H1 (cell line): ENCODE measurements around the gene COMMD1. TPM values are rescaled to one million over a fixed set of nuclear protein-coding genes. Genes with fewer than 3 reads are reported as not detected.

Experiments used
- CTCF ChIA-PET: fragments of 300-600 bp; sonication (Branson Sonifier 250); formaldehyde crosslinking; loops from one replicate; lab custom pipeline; 2021; ENCODE audit not compliant: partially characterized antibody; lab: Charles Lee
- POLR2A ChIA-PET: fragments of 300-600 bp; sonication (Branson Sonifier 250); formaldehyde crosslinking; loops from one replicate; lab custom pipeline; 2021; ENCODE audit warnings: inconsistent platforms; ENCODE audit not compliant: partially characterized antibody; lab: Charles Lee
- DNase-seq, 2 experiments: peaks; one replicate each; pipeline versions ENCODE4 v3.0.0 to v3.0.0-alpha.2; 2010 to 2022; ENCODE audit warnings: low spot score in 2 of 2, low read depth in 1 of 2, mixed read lengths in 1 of 2
- FAIRE-seq: peaks from 2 replicates; lab custom pipeline; 2011; peaks lifted over from hg19 to GRCh38; lab: Jason Lieb, UNC
- H2AFZ ChIP-seq: 2 replicates; pipeline ENCODE4 v1.8.1; 2012; ENCODE audit warnings: low read length, inconsistent platforms
- H2AK5ac ChIP-seq: 2 replicates; pipeline ENCODE4 v1.6.1; 2013; ENCODE audit warnings: low read depth, low read length
- H2BK120ac ChIP-seq: replicated peaks from 2 replicates; pipeline ENCODE3; 2013; ENCODE audit warnings: low read depth, low read length, inconsistent platforms
- H2BK12ac ChIP-seq: 2 replicates; pipeline ENCODE4 v1.6.1; 2013; ENCODE audit warnings: low read depth, low read length
- H2BK15ac ChIP-seq: 2 replicates; pipeline ENCODE4 v1.6.1; 2013; ENCODE audit warnings: low read length
- H2BK20ac ChIP-seq: 2 replicates; pipeline ENCODE4 v1.6.1; 2013; ENCODE audit warnings: low read length
- H2BK5ac ChIP-seq: 2 replicates; pipeline ENCODE4 v1.6.1; 2013; ENCODE audit warnings: low read depth, low read length
- H3K14ac ChIP-seq: 2 replicates; pipeline ENCODE4 v1.6.1; 2013; ENCODE audit warnings: inconsistent platforms; ENCODE audit not compliant: insufficient read length
- H3K18ac ChIP-seq: 2 replicates; pipeline ENCODE4 v1.6.1; 2013; ENCODE audit warnings: low read length; ENCODE audit errors: extremely low read depth
- H3K23ac ChIP-seq: 2 replicates; pipeline ENCODE4 v1.6.1; 2013; ENCODE audit warnings: inconsistent platforms; ENCODE audit not compliant: insufficient read length
- H3K23me2 ChIP-seq: 2 replicates; pipeline ENCODE4 v1.6.1; 2013; ENCODE audit warnings: low read depth, low read length
- H3K27ac ChIP-seq: 2 replicates; pipeline ENCODE4 v1.6.1; 2011; ENCODE audit warnings: low read depth, low read length, inconsistent platforms
- H3K27me3 ChIP-seq, 4 experiments: replicated peaks in 1 of 4; 1 replicate in 1 of 4; 2 replicates in 3 of 4; pipeline versions ENCODE4 v1.6.1 to v1.8.1; 2011 to 2013; ENCODE audit warnings: low read length in 3 of 4, mild to moderate bottlenecking in 3 of 4, inconsistent platforms in 2 of 4, mixed read lengths in 2 of 4, moderate library complexity in 1 of 4; ENCODE audit not compliant: control insufficient read depth in 3 of 4, insufficient read depth in 3 of 4; ENCODE audit errors: extremely low read depth in 1 of 4
- H3K36me3 ChIP-seq, 4 experiments: 2 replicates each; pipeline versions ENCODE4 v1.6.1 to v1.8.1; 2011 to 2013; ENCODE audit warnings: mild to moderate bottlenecking in 4 of 4, low read length in 3 of 4, moderate library complexity in 2 of 4, control low read depth in 1 of 4, inconsistent platforms in 1 of 4; ENCODE audit not compliant: insufficient read depth in 4 of 4, control insufficient read depth in 2 of 4
- H3K4ac ChIP-seq: replicated peaks from 2 replicates; pipeline ENCODE3; 2013; ENCODE audit warnings: low read length, low read depth, mixed read lengths, inconsistent platforms; ENCODE audit not compliant: insufficient read length
- H3K4me1 ChIP-seq, 4 experiments: replicated peaks in 1 of 4; 1 replicate in 1 of 4; 2 replicates in 3 of 4; pipeline versions ENCODE4 v1.6.1 to v1.8.1; 2011 to 2013; ENCODE audit warnings: low read length in 3 of 4, inconsistent platforms in 2 of 4, mixed read lengths in 1 of 4; ENCODE audit not compliant: insufficient read depth in 4 of 4, control insufficient read depth in 3 of 4
- H3K4me2 ChIP-seq, 2 experiments: 2 replicates each; pipeline versions ENCODE4 v1.6.1 to v1.8.1; 2011 to 2013; ENCODE audit warnings: low read depth in 2 of 2, low read length in 2 of 2, control low read depth in 1 of 2, inconsistent platforms in 1 of 2, mild to moderate bottlenecking in 1 of 2; ENCODE audit not compliant: insufficient read depth in 1 of 2
- H3K4me3 ChIP-seq, 4 experiments: fragments of 200-600, 300-600 bp in 1 of 4; sonication (generic), shearing (Covaris generic), sonication (Bioruptor Twin) in 1 of 4; 2 replicates each; pipeline versions ENCODE4 v1.5.1 to v1.8.1; 2011 to 2016; ENCODE audit warnings: low read length in 4 of 4, low read depth in 3 of 4, control low read depth in 2 of 4, inconsistent platforms in 2 of 4, mild to moderate bottlenecking in 2 of 4, mixed read lengths in 1 of 4, moderate library complexity in 1 of 4; ENCODE audit not compliant: insufficient read depth in 2 of 4; ENCODE audit errors: extremely low read depth in 1 of 4
- H3K56ac ChIP-seq: replicated peaks from 2 replicates; pipeline ENCODE3; 2013; ENCODE audit warnings: low read depth, mild to moderate bottlenecking, mixed read lengths, low read length, inconsistent platforms; ENCODE audit not compliant: insufficient read length
- H3K79me1 ChIP-seq: 2 replicates; pipeline ENCODE4 v1.6.1; 2013; ENCODE audit warnings: low read depth, low read length, control low read depth
- H3K79me2 ChIP-seq, 2 experiments: 2 replicates each; pipeline versions ENCODE4 v1.6.1 to v1.8.1; 2012 to 2013; ENCODE audit warnings: low read length in 2 of 2, mild to moderate bottlenecking in 2 of 2, inconsistent platforms in 1 of 2; ENCODE audit not compliant: insufficient read depth in 2 of 2, control insufficient read depth in 1 of 2
- H3K9ac ChIP-seq, 4 experiments: replicated peaks in 1 of 4; 1 replicate in 1 of 4; 2 replicates in 3 of 4; pipeline versions ENCODE4 v1.6.1 to v1.8.1; 2011 to 2013; ENCODE audit warnings: low read depth in 3 of 4, low read length in 3 of 4, control low read depth in 2 of 4, mild to moderate bottlenecking in 2 of 4, moderate library complexity in 2 of 4, inconsistent platforms in 1 of 4; ENCODE audit errors: extremely low read depth in 1 of 4
- H3K9me3 ChIP-seq, 2 experiments: 2 replicates each; pipeline versions ENCODE4 v1.6.1 to v1.8.1; 2012 to 2013; ENCODE audit warnings: mild to moderate bottlenecking in 2 of 2, moderate library complexity in 2 of 2, control low read depth in 1 of 2, inconsistent platforms in 1 of 2, low read depth in 1 of 2, low read length in 1 of 2, mixed read lengths in 1 of 2; ENCODE audit not compliant: insufficient read depth in 2 of 2
- H4K20me1 ChIP-seq, 2 experiments: replicated peaks in 1 of 2; 2 replicates each; pipeline versions ENCODE3 to v1.8.1; 2011 to 2013; ENCODE audit warnings: inconsistent platforms in 2 of 2, low read length in 2 of 2, mild to moderate bottlenecking in 1 of 2; ENCODE audit not compliant: insufficient read depth in 2 of 2, control insufficient read depth in 1 of 2
- H4K5ac ChIP-seq: 2 replicates; pipeline ENCODE4 v1.6.1; 2013; ENCODE audit warnings: low read length, low read depth, mixed read lengths, inconsistent platforms; ENCODE audit not compliant: insufficient read length
- H4K8ac ChIP-seq: 2 replicates; pipeline ENCODE4 v1.8.0; 2013; ENCODE audit warnings: mild to moderate bottlenecking, moderate library complexity, low read length, inconsistent platforms; ENCODE audit not compliant: insufficient read depth; ENCODE audit errors: extremely low read depth
- H4K91ac ChIP-seq: replicated peaks from 2 replicates; pipeline ENCODE3; 2013; ENCODE audit warnings: low read length, mixed read lengths, inconsistent platforms; ENCODE audit not compliant: insufficient read length
- BACH1 ChIP-seq: IDR thresholded peaks from 2 replicates; pipeline ENCODE4 v1.6.1; 2012; ENCODE audit warnings: low read length, improper control_type of control experiment
- CBX5 ChIP-seq: fragments of 300-800, 300-1000 bp; sonication (generic); IDR thresholded peaks from 2 replicates; pipeline ENCODE4 v1.7.1; 2016; ENCODE audit warnings: antibody characterized with exemption, low read length, low read depth
- CEBPB ChIP-seq: IDR thresholded peaks from 2 replicates; pipeline ENCODE4 v1.6.1; 2012; ENCODE audit warnings: low read depth, low read length
- CHD1 ChIP-seq: IDR thresholded peaks from 2 replicates; pipeline ENCODE4 v1.6.1; 2012; ENCODE audit warnings: low read depth, low read length, improper control_type of control experiment
- CREB1 ChIP-seq: IDR thresholded peaks from 2 replicates; pipeline ENCODE4 v1.6.1; 2012; ENCODE audit warnings: inconsistent platforms
- EP300 ChIP-seq, 2 experiments: IDR thresholded peaks; 1 replicate in 1 of 2; 2 replicates in 1 of 2; pipeline ENCODE4 v1.6.1; 2011 to 2012; ENCODE audit warnings: low read depth in 2 of 2, low read length in 2 of 2, mild to moderate bottlenecking in 2 of 2, borderline replicate concordance in 1 of 2, inconsistent platforms in 1 of 2, moderate library complexity in 1 of 2
- EZH2 ChIP-seq: fragments of 200-600 bp; sonication (generic); IDR thresholded peaks from 2 replicates; pipeline ENCODE4 v1.7.1; 2012; ENCODE audit warnings: low read depth, mild to moderate bottlenecking, moderate library complexity, low read length, inconsistent platforms; ENCODE audit not compliant: severe bottlenecking
- JUND ChIP-seq: IDR thresholded peaks from 2 replicates; pipeline ENCODE4 v1.6.1; 2011; ENCODE audit warnings: mild to moderate bottlenecking, improper control_type of control experiment, low read length
- POLR2A ChIP-seq, 2 experiments: IDR thresholded peaks; 1 replicate in 1 of 2; 2 replicates in 1 of 2; pipeline ENCODE4 v1.6.1; 2011; ENCODE audit warnings: low read depth in 2 of 2, low read length in 2 of 2, mild to moderate bottlenecking in 2 of 2; ENCODE audit errors: control extremely low read depth in 1 of 2
- RBBP5 ChIP-seq: IDR thresholded peaks from 2 replicates; pipeline ENCODE4 v1.7.1; 2012; ENCODE audit warnings: low read depth, mild to moderate bottlenecking, inconsistent platforms, low read length, moderate library complexity, borderline replicate concordance
- RXRA ChIP-seq: IDR thresholded peaks from 2 replicates; pipeline ENCODE4 v1.6.1; 2011; ENCODE audit warnings: low read depth, mild to moderate bottlenecking, low read length, moderate library complexity; ENCODE audit not compliant: insufficient read depth
- SIX5 ChIP-seq: IDR thresholded peaks from 2 replicates; pipeline ENCODE4 v1.6.1; 2011; ENCODE audit warnings: mild to moderate bottlenecking, low read depth, low read length
- TBP ChIP-seq: IDR thresholded peaks from 2 replicates; pipeline ENCODE4 v1.6.1; 2011; ENCODE audit warnings: low read depth, low read length, improper control_type of control experiment
- YY1 ChIP-seq: IDR thresholded peaks from 2 replicates; pipeline ENCODE4 v1.6.1; 2011; ENCODE audit warnings: low read depth, mild to moderate bottlenecking, low read length
- WGBS, 2 experiments: shearing (Covaris generic) in 1 of 2; methylation state at CpG; one replicate each; pipeline versions ENCODE4 v1.1.6 to v1.1.7; 2013 to 2015; ENCODE audit warnings: low lambda C conversion rate in 2 of 2, mixed read lengths in 2 of 2, inconsistent platforms in 1 of 2, low coverage in 1 of 2, missing lambda C conversion rate in 1 of 2; ENCODE audit not compliant: insufficient replicate concordance in 2 of 2, insufficient coverage in 1 of 2, insufficient read length in 1 of 2; ENCODE audit errors: extremely low coverage in 1 of 2, missing lambda C conversion rate in 1 of 2; 5-methylcytosine and 5-hydroxymethylcytosine counted together
- polyA plus RNA-seq, 7 experiments: library from polyadenylated mRNA; depleted of rRNA in 3 of 7; stranded (reverse) in 5 of 7; unstranded in 2 of 7; fragments of >200 nt in 5 of 7; fragments of 200-250 nt in 2 of 7; gene quantifications; 1 replicate in 5 of 7; 2 replicates in 1 of 7; 4 replicates in 1 of 7; pipeline versions ENCODE4 v1.2.1 to v1.2.3, GENCODE V29; 2011 to 2013; ENCODE audit warnings: missing spikeins in 2 of 7, mixed read lengths in 2 of 7
- total RNA-seq: library from RNA; stranded (reverse); fragmentation: NEBNext Ultra II Directional; extraction: Animal tissue kit (Norgen Biotek cat#: 25700); gene quantifications from 2 replicates; pipeline ENCODE4 v1.2.1, GENCODE V29; 2021
- TF ChIP-seq, protein P1 (sequence below): IDR thresholded peaks from 2 replicates; pipeline ENCODE4 v1.6.1; 2011; ENCODE audit warnings: low read length, improper control_type of control experiment

Gene COMMD1
- total and polyA plus RNA-seq, 2 of the 8 experiments (the other 6 are each of a cell fraction or from before 2014, with no cell fraction given): 23.5 to 28.3 TPM

DNA sequence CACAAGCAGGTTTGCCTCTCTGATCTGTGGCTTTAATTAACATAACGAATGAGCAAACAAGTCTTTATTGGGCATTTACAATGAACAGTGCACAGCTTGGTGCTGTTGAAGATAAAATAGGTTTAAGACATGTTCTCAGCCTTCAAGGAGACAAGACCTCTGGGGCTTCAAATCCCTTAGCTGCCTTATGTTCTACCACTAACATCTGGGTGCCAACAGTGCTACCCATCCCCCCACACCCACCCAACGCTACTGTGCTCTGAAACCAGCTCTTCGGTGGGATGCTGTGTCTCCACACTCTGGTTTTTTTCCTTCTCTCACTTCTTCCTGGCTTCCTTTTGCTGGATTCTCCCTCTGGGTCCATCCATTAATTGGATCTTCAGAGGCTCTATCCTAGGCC lies 276.4 kb downstream of the COMMD1 start:
- H3K9me3 ChIP-seq: no peaks in the 10 kb centered on the region
- H3K4me1 ChIP-seq: peaks cover 0 to 11% (median 0%) of the 10 kb centered on the region in 4 experiments; a peak in 3 of 7 replicates
- no peak for FAIRE-seq
- POLR2A ChIA-PET: interaction anchor here (0.6 kb wide), 1 partner anchor 174 kb away, joined by 3 read pairs; no protein-coding TSS in a partner anchor
- H3K4me3 ChIP-seq: no peak overlapping the region
- H2AK5ac ChIP-seq: no peak overlapping the region
- no peak overlapping the region for H2BK120ac ChIP-seq
- no peaks in the 10 kb centered on the region for H3K23me2 ChIP-seq
- no peak overlapping the region for H3K4me2 ChIP-seq
- no peak overlapping the region for H2BK20ac ChIP-seq
- H3K27ac ChIP-seq: no peak overlapping the region
- no peak overlapping the region for H3K18ac ChIP-seq
- H4K5ac ChIP-seq: no peak overlapping the region
- no peak overlapping the region for H3K14ac ChIP-seq
- no peak overlapping the region for H2BK5ac ChIP-seq
- no peaks in the 10 kb centered on the region for H3K79me2 ChIP-seq
- no peaks in the 10 kb centered on the region for H4K20me1 ChIP-seq
- H4K91ac ChIP-seq: no peak overlapping the region
- no peak overlapping the region for H3K56ac ChIP-seq
- H3K36me3 ChIP-seq: no peaks in the 10 kb centered on the region
- H3K27me3 ChIP-seq: peaks cover 0 to 2% (median 0%) of the 10 kb centered on the region in 4 experiments; a peak in 1 of 7 replicates
- no peak overlapping the region for H3K4ac ChIP-seq
- no peak for DNase-seq
- H2BK12ac ChIP-seq: no peak overlapping the region
- 74% methylated on average over 3 of the region's 3 CpGs; no CpG with 5 or more reads in 1 of the 2 experiments for WGBS, 2 experiments
- H2BK15ac ChIP-seq: no peak overlapping the region
- CTCF ChIA-PET: no interaction called here
- no peaks in the 10 kb centered on the region for H3K79me1 ChIP-seq
- H4K8ac ChIP-seq: no peak overlapping the region
- no peak overlapping the region for H3K23ac ChIP-seq
- H3K9ac ChIP-seq: no peak overlapping the region
- no peak overlapping the region for H2AFZ ChIP-seq
- no peak for TF ChIP-seq RXRA
- no peak for TF ChIP-seq CEBPB
- TF ChIP-seq BACH1: no peak
- TF ChIP-seq EZH2: no peak
- TF ChIP-seq JUND: no peak
- TF ChIP-seq CREB1: no peak
- TF ChIP-seq SIX5: no peak
- TF ChIP-seq YY1: no peak
- no peak for TF ChIP-seq CHD1
- TF ChIP-seq TBP: no peak
- no peak for TF ChIP-seq EP300 (IDR thresholded peaks at IDR 0.05; ENCODE audit: borderline replicate concordance in 1 of 2, low read depth in 2 of 2, low read length in 2 of 2)
- no peak for TF ChIP-seq CBX5
- TF ChIP-seq, protein P1, sequence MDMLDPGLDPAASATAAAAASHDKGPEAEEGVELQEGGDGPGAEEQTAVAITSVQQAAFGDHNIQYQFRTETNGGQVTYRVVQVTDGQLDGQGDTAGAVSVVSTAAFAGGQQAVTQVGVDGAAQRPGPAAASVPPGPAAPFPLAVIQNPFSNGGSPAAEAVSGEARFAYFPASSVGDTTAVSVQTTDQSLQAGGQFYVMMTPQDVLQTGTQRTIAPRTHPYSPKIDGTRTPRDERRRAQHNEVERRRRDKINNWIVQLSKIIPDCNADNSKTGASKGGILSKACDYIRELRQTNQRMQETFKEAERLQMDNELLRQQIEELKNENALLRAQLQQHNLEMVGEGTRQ: no peak
- no peak for TF ChIP-seq RBBP5
- no peak for TF ChIP-seq POLR2A (IDR thresholded peaks at IDR 0.05; ENCODE audit: control extremely low read depth in 1 of 2, low read depth in 2 of 2, low read length in 2 of 2)
